Hepatocyte (in vitro differentiated cells): ENCODE results near the gene PAK1. TPM values are rescaled to one million over a fixed set of nuclear protein-coding genes. Genes with fewer than 3 reads are reported as not detected.
A peak's percentile ranks its signal among the peaks of the same experiment; 100 is the strongest.

Experiments
- DNase-seq: peaks from one replicate; pipeline ENCODE4 v3.0.0-alpha.2; 2016; ENCODE audit warnings: low spot score
- H2AFZ ChIP-seq: fragments of 200-600 bp; sonication (generic); 2 replicates; pipeline ENCODE4 v1.6.0; 2016; ENCODE audit warnings: antibody characterized with exemption, mild to moderate bottlenecking
- H3K27ac ChIP-seq: fragments of 200-600 bp; sonication (generic); 2 replicates; pipeline ENCODE4 v1.5.1; 2016; ENCODE audit warnings: mild to moderate bottlenecking
- H3K27me3 ChIP-seq: fragments of 200-600 bp; sonication (generic); 2 replicates; pipeline ENCODE4 v1.6.1; 2016
- H3K36me3 ChIP-seq: fragments of 200-600 bp; sonication (generic); replicated peaks from 2 replicates; pipeline ENCODE4 v1.5.1; 2016; ENCODE audit warnings: low read depth; ENCODE audit not compliant: insufficient read depth
- H3K4me1 ChIP-seq: fragments of 200-600 bp; sonication (generic); 2 replicates; pipeline ENCODE4 v1.5.1; 2016; ENCODE audit warnings: mild to moderate bottlenecking, moderate library complexity; ENCODE audit not compliant: insufficient read depth
- H3K4me2 ChIP-seq: fragments of 200-600 bp; sonication (generic); 2 replicates; pipeline ENCODE4 v1.6.0; 2016
- H3K4me3 ChIP-seq: fragments of 200-600 bp; sonication (generic); 2 replicates; pipeline ENCODE4 v1.5.1; 2016; ENCODE audit warnings: mild to moderate bottlenecking
- H3K79me2 ChIP-seq: fragments of 200-600 bp; sonication (generic); 2 replicates; pipeline ENCODE4 v1.6.0; 2017; ENCODE audit warnings: mild to moderate bottlenecking
- H3K9me2 ChIP-seq: fragments of 200-600 bp; sonication (generic); replicated peaks from 2 replicates; pipeline ENCODE4 v1.6.0; 2017; ENCODE audit warnings: mild to moderate bottlenecking; ENCODE audit not compliant: insufficient read depth
- H3K9me3 ChIP-seq: fragments of 200-600 bp; sonication (generic); 2 replicates; pipeline ENCODE4 v1.5.1; 2016; ENCODE audit warnings: low read depth, mild to moderate bottlenecking
- H4K20me1 ChIP-seq: fragments of 200-600 bp; sonication (generic); 2 replicates; pipeline ENCODE4 v1.6.0; 2016; ENCODE audit warnings: mild to moderate bottlenecking; ENCODE audit not compliant: insufficient read depth, poor library complexity, severe bottlenecking
- EZH2 ChIP-seq: fragments of 200-600 bp; sonication (generic); IDR thresholded peaks from 2 replicates; pipeline ENCODE4 v1.6.1; 2016; ENCODE audit warnings: antibody characterized with exemption, mild to moderate bottlenecking, borderline replicate concordance
- EZH2phosphoT487 ChIP-seq: fragments of 200-600 bp; sonication (generic); IDR thresholded peaks from one replicate; pipeline ENCODE4 v1.6.1; 2018; ENCODE audit warnings: antibody characterized with exemption, mild to moderate bottlenecking, low read depth, moderate library complexity; ENCODE audit not compliant: unreplicated experiment, severe bottlenecking
- WGBS: methylation state at CpG from one replicate; pipeline ENCODE4 v1.1.6; 2016; ENCODE audit warnings: low lambda C conversion rate; ENCODE audit errors: missing lambda C conversion rate; 5-methylcytosine and 5-hydroxymethylcytosine counted together
- polyA plus RNA-seq: library from polyadenylated mRNA; unstranded; fragments of >200 nt; fragmentation: Nextera tagmentation; extraction: Ambion mirVana; gene quantifications from 2 replicates; pipeline ENCODE4 v1.2.1, GENCODE V29; 2016
- total RNA-seq: library from RNA; depleted of rRNA; stranded (reverse); fragments of >200 nt; gene quantifications from 2 replicates; pipeline ENCODE4 v1.2.3, GENCODE V29; 2014
- TF ChIP-seq, protein P1 (sequence below): fragments of 200-600 bp; sonication (generic); IDR thresholded peaks from 2 replicates; pipeline ENCODE4 v1.5.1; 2016; ENCODE audit warnings: antibody characterized with exemption, mild to moderate bottlenecking; ENCODE audit not compliant: poor library complexity

Gene PAK1
- total and polyA plus RNA-seq, 2 experiments from 2014 or later, result 30.3 to 62.0 TPM

DNA sequence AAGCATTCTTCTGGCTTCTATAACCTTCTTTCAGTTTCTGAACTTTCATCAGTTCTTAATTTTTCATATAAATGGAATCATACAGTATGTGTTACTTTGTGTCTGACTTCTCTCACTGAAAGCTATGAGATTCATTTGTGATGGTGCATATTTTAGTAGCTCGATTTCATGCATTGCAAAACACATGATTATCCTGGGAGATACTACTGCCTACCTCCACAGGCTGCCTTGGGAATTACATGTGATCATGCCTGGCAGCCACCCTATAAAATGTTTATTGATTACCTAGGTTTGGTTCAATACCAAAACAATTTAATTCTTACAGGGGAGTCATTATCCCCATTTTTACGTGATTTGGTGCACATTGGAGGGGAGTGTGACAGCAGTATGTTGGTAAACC lies 34.1 kb upstream of the PAK1 start:
- no peak for DNase-seq
- Histone ChIP-seq H4K20me1 (no peaks in the 10 kb centered on the region), H3K27me3 (no peaks in the 10 kb centered on the region), H3K36me3 (no peaks in the 10 kb centered on the region), H2AFZ (no peak overlapping the region), H3K4me3 (no peak overlapping the region), H3K9me3 (no peaks in the 10 kb centered on the region), H3K9me2 (no peaks in the 10 kb centered on the region), H3K27ac (no peak overlapping the region), H3K4me1 (no peaks in the 10 kb centered on the region), H3K79me2 (no peaks in the 10 kb centered on the region), H3K4me2 (no peak overlapping the region)
- 84% methylated on average over 2 of the region's 2 CpGs for WGBS
- TF ChIP-seq EZH2phosphoT487 (no peak), EZH2 (no peak)
- TF ChIP-seq, protein P1, sequence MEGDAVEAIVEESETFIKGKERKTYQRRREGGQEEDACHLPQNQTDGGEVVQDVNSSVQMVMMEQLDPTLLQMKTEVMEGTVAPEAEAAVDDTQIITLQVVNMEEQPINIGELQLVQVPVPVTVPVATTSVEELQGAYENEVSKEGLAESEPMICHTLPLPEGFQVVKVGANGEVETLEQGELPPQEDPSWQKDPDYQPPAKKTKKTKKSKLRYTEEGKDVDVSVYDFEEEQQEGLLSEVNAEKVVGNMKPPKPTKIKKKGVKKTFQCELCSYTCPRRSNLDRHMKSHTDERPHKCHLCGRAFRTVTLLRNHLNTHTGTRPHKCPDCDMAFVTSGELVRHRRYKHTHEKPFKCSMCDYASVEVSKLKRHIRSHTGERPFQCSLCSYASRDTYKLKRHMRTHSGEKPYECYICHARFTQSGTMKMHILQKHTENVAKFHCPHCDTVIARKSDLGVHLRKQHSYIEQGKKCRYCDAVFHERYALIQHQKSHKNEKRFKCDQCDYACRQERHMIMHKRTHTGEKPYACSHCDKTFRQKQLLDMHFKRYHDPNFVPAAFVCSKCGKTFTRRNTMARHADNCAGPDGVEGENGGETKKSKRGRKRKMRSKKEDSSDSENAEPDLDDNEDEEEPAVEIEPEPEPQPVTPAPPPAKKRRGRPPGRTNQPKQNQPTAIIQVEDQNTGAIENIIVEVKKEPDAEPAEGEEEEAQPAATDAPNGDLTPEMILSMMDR, result no peak

- no peaks in the 10 kb centered on the region for H3K36me3 ChIP-seq
- no peaks in the 10 kb centered on the region for H3K4me1 ChIP-seq
- H3K79me2 ChIP-seq, result no peaks in the 10 kb centered on the region
- no peak overlapping the region for H3K4me2 ChIP-seq
- peak; percentile 9 for DNase-seq
- H4K20me1 ChIP-seq, result no peaks in the 10 kb centered on the region
- TF ChIP-seq EZH2phosphoT487 (no peak), EZH2 (no peak)
- TF ChIP-seq, protein P1, result no peak
- H3K27ac ChIP-seq, result no peak overlapping the region
- no peak overlapping the region for H3K4me3 ChIP-seq
- no peak overlapping the region for H2AFZ ChIP-seq
- H3K9me2 ChIP-seq, result no peaks in the 10 kb centered on the region
- 58% methylated on average over 2 of the region's 2 CpGs for WGBS
- no peaks in the 10 kb centered on the region for H3K9me3 ChIP-seq
- H3K27me3 ChIP-seq, result no peaks in the 10 kb centered on the region
Measured at GRCh38 chr11:77506857-77507256, 33.0 kb upstream of the PAK1 start.

DNA sequence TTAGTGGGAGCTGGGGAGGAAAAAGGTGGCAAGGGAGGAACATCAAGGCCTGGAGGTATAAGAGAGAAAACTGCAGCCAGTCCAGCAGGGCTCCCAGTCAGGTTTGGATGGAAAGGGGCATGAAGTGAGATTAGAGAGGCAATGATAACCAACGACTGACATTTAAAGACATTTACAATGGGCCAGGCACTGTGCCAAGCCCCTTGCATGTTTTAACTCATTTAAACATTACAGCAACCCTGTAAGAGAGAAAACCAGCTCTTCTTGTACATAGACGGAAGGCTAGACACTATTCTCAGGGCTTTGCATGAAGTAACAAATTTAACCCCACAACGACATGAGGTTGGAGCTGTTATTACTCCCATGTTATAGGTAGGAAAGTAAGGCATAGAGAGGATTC lies 32.1 kb upstream of the PAK1 start:
- H4K20me1 ChIP-seq, result no peaks in the 10 kb centered on the region
- TF ChIP-seq, protein P1, result no peak
- TF ChIP-seq EZH2phosphoT487 (no peak), EZH2 (no peak)
- no peaks in the 10 kb centered on the region for H3K9me3 ChIP-seq
- no peak for DNase-seq
- no peaks in the 10 kb centered on the region for H3K27me3 ChIP-seq
- no peak overlapping the region for H3K4me2 ChIP-seq
- H3K4me1 ChIP-seq, result no peaks in the 10 kb centered on the region
- no peaks in the 10 kb centered on the region for H3K79me2 ChIP-seq
- no peaks in the 10 kb centered on the region for H3K36me3 ChIP-seq
- no peak overlapping the region for H2AFZ ChIP-seq
- H3K9me2 ChIP-seq, result no peaks in the 10 kb centered on the region
- no peak overlapping the region for H3K4me3 ChIP-seq
- H3K27ac ChIP-seq, result no peak overlapping the region
- WGBS, result 56% methylated on average over 3 of the region's 3 CpGs

DNA sequence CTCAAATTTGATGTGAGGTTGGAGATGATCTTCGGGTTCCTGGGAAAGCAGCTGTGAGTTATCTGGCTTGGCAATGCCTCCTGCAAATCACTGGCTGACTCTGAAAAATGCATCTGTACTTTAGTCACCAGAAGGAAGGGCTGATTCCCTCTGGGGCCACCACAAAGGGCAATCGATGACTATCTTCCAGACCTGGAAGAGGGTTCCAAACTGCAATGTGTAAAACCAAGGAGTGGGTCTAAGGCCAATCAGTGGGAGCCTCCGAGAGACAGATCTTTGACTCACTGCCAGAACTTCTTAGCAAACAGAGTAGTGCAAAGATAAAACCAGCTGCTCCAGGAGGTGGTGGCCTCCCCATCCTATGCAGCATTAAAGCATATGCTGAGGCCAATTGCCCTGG lies 29.1 kb upstream of the PAK1 start:
- H3K9me3 ChIP-seq, result no peaks in the 10 kb centered on the region
- no peaks in the 10 kb centered on the region for H3K4me1 ChIP-seq
- no peaks in the 10 kb centered on the region for H3K27me3 ChIP-seq
- H2AFZ ChIP-seq, result no peak overlapping the region
- H3K9me2 ChIP-seq, result no peaks in the 10 kb centered on the region
- peak; percentile 43 for DNase-seq
- no peaks in the 10 kb centered on the region for H3K79me2 ChIP-seq
- H3K4me2 ChIP-seq, result no peak overlapping the region
- TF ChIP-seq, protein P1, result no peak
- no peak for TF ChIP-seq EZH2
- no peaks in the 10 kb centered on the region for H3K36me3 ChIP-seq
- no peak overlapping the region for H3K4me3 ChIP-seq
- no peaks in the 10 kb centered on the region for H4K20me1 ChIP-seq
- 53% methylated on average over 3 of the region's 3 CpGs for WGBS
- no peak overlapping the region for H3K27ac ChIP-seq
